UCSD-AML1 (cell line): ENCODE data around the gene MYRF.

Source experiments
- DNase-seq: peaks from one replicate; lab custom pipeline; 2025; ENCODE audit not compliant: unreplicated experiment; lab: John Stamatoyannopoulos, UW

The MYRF gene

DNA sequence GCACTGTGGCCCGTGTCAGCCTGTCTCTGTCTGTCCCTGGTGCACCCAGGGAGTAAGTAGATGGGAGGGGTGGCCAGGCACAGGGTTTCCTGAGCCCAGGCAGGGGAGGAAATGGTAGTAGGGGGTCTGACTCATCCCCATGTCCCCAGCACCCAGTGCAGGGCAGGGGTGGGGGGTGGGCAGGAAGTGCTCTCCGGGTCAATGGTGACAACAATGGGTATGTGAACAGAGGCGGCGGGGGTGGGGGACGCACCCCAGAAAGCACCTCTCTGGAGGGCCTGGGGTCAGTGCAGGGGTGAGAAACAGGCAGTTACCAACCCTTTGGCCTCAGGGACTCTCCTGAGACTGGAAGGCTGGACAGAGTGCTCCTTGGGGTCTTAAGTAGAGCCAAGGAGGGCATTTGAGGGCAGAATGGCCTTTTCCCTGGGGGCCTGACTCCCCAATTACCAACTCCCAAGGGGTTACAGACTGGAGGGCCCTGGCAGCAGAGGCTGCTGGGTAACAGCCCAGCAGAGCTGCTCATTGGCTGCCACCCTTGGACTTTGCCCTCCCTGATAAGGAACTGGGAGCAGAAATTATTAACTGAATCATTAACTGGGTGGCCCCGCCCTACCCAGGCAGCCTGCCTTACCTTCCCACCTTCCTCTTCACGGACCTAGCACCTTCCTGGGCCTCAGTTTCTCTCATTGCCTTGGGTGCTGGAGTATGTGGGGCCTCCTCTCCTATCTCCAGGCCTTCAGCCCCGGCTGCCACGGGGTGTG lies 4.2 kb downstream of the MYRF start:
- DNase-seq: peak; percentile 74

GRCh38 chr11:61757213-61757862 lies 4.9 kb downstream of the MYRF start:
- no peak for DNase-seq

DNA sequence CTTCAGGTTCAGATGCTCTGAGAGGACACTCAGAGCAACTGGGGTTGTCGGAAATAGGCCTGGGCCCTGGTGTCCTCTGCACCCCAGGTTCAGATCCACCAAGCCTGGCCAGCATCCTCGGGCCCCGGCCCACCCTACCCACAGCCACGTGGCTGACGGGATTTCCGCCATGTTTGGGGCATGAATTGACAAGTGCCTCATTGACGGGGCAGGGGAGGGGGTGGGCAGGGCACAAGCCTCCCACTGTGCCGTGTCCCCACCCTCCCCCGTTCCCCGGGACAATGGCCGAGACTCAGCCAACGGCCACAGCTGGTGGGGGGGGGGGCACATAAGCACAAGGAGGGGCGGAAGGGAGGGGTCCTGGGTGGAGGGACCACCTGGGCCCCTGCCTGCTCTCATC lies 8.5 kb downstream of the MYRF start:
- no peak for DNase-seq

- no peak for DNase-seq
Measured at GRCh38 chr11:61761440-61762222, 9.2 kb downstream of the MYRF start.

DNA sequence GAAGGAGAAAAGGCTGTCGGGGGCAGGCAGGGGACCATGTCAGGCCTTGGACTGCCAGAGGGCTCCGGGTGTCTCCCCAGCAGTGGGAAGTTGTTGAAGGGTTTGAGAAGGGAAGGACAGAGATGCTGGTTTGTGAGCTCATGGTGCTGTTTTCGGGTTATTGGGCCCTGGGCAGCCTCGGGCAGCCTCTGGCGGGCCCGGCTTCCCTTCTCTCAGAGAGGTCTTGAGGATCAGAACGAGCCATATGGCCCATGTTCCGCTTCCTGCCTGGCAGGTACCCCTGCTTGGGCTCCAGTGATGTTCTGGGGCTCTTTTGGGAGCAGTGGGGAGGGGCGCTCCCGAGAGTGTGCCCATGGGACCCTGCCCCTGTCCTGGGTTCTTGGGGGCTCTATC lies 9.8 kb downstream of the MYRF start:
- DNase-seq: no peak

DNA sequence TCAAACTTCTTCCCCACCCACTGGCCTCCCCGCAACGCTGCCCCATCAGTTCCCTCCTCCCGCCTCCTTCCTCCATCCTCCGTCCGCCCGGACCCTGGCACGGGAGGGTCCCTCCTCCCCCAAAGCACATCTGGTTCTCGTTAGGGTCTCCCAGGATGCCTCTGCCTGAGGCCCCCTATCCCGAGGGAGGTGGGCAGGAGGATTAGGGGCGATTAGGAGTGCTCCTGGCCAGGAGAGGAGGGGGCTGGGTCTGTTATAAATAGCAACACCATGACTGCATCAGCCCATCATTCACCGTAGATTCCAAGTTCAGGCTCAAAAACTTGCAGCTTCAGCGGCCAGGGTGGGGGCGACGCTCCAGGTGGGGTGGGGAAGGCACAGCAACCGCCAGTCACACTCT lies 10.4 kb downstream of the MYRF start:
- DNase-seq: no peak

- DNase-seq: no peak
Measured at GRCh38 chr11:61763930-61764605, 11.6 kb downstream of the MYRF start.

DNA sequence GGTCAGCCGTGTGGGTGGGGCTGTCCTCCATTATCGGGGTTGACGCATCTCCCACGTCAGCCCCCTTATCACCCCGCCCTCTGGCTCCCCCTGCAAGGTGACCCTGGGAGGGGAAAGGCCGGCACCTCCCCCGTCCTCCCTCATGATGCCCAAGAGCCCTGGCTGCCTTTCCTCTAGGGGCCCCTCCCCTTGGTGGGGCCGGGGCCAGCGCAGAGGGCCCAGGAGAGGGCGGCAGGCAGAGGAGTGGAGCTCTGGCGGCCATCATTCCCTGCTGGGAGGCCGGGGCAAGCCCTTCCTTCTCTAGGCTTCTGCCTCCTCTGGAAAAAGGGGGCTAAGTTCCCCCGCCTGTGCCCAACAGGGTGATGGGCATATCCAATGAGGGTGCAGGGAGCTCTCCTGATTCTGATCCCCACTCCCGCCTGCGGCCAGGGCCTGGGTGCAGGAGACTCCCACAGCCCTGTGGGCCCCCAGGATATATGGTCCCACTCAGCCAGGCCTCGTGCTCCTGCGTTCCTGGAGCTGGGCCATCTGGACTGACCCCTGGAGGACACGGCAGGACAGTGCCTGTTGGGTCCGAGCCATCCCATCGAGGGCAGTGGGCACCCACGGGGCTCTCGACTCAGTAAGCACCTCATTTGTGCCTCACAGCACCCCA lies 12.3 kb downstream of the MYRF start:
- no peak for DNase-seq

- no peak for DNase-seq
Measured at GRCh38 chr11:61765550-61766253, 13.3 kb downstream of the MYRF start.

DNA sequence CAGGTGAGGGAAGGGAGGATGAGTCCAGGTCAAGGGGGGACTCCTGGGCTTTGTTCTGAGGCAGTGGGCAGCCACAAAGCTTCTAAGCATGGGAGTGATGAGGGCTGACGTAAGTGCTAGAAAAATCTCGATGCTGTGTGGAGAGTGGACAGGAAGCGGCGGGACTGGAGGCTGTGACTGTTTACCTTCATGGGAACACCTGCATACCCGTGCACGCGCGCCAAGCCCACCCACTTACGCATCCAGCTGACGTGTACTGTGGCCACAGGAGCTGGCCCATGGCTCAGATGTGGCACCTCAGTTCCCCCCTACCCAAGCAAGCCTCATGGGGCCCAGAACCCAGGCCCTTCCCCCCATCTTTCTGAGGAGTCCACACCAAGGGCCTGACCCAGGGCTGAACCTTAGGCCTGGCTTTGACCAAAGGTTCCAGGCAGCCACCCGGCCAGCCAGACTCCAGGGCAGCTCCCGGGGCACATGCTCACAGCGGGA lies 14.0 kb downstream of the MYRF start:
- no peak for DNase-seq

- DNase-seq: no peak
Measured at GRCh38 chr11:61768376-61769076, 16.1 kb downstream of the MYRF start.

- DNase-seq: no peak
Measured at GRCh38 chr11:61769169-61769920, 16.9 kb downstream of the MYRF start.

GRCh38 chr11:61769946-61770683 lies 17.7 kb downstream of the MYRF start:
- no peak for DNase-seq

- DNase-seq: peak; percentile 48
Measured at GRCh38 chr11:61771195-61771894, 18.9 kb downstream of the MYRF start.

DNA sequence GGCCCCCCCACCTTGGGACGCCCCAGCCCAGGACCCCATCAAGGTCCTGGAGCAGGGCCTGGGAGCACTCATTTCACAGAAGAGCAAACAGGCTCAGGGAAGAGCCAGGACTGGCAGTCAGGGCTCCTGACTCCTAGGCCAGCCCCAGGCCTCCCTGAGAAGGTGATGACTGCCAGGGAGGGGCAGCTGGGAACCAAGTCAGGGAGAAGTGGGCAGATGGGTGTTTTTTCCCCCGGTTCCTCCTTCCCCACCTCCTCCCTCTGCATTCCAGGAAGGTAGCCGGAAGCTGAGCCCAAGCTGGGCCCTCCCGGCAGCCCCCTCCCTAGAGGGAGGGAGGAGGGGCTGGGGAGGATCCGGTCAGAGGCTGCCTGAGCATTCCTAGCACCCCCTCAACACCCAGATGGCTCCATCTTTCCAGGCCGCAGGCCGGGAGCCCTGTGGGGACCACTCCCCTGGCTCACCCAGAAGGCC lies 19.6 kb downstream of the MYRF start:
- DNase-seq: peak; percentile 78

DNA sequence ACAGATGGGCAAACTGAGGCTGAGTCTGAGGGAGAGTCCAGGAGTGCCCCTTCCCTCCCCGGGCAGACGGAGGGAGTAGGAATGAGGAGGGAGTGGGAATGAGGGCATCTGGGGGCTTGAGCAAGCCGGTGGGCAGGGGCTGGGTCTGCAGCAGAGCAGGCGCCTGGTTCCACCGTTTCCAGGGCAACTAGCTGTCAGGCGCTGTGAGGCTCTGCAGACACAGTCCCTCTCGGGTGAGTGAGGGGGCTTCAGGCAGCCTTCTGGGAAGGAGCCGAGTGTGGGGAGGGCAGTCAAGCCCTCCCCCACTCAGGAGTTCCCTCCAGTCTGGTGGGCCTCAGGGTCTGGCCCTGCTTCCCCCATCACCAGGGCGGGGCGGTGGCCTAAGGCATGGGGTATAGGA lies 20.9 kb downstream of the MYRF start:
- DNase-seq: no peak

DNA sequence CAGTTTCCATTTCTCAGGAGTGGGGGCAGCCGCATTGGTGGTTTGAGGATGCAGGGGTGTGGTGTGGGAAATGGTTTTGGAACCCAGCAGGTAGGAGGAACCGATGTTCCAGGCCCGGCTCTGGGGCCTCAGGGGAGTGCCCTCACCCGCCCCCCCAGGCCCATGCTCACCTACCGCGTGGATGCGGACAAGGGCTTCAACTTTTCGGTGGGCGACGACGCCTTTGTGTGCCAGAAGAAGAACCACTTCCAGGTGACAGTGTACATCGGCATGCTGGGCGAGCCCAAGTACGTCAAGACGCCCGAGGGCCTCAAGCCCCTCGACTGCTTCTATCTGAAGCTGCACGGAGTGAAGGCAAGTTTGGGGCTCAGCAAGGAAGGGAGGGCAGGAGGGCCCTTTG lies 21.4 kb downstream of the MYRF start:
- no peak for DNase-seq
